ENCODE results near the gene NSUN4.
A peak's percentile ranks its signal among the peaks of the same experiment; 100 is the strongest.
"Not testable (repeated sequence)": the region's sequence is repeated elsewhere in the genome, so short reads cannot be mapped to it uniquely, and the experiment has no call there.

NSUN4 gene

DNA sequence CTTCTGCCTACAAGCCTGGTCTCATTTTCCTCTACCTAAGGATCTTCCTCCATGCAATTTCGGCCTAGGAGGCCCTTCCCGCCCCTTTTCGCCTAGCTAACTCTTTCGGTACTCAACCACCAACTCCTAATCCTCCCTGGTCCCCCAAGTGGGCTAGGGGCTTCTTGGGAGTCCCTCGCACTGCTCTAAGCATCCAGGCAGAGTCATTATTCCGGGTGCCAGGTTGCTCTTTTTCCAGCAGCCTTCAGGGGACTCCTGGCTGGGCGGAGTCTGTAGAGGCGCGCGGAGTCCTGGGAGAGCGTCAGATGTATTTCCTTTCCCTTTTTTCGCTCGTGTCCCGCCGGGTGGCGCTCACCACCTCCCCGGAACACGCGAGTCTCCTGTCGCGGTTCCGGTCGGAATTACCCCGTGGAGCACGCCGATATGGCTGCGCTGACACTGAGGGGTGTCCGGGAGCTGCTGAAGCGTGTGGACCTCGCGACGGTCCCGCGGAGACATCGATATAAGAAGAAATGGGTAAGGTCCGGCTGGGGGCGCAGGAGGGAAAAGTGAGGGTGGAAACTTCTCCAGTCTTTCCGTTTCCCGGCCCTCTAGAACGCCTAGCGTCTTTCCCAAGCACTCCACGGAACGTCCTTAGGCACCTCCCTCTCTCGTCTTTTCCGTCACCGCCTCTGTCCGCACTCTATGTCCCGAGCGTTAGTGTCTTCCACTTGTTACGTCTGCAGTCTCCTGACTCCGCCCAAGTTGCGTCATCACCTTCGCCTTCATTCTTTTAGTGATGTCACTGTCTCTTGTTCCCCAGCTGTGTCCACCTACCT, at the start of gene NSUN4:
TSS of gene NSUN4 (plus strand) at position 404 of the 818 bp plus-strand sequence. CDS start at position 424, 20 bp downstream.
- peak; percentile 94 for DNase-seq (ENCODE audit: low spot score)

DNA sequence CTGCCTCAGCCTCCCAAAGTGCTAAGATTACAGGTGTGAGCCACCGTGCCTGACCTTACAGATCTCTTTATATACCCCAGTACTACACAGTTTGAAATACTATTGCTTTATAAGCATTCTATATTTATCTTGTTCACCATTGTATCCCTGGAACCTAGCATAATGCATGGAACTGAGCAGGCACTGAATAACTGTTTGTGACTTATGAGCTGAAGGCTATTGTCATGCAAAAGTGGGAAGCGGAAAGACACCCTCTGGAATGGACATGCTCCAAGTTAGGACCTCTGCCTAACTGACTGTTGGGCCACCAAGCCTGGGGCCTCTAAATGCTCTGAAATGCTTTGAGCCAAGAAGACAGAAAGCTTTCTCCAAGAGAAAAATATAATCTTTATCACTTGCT, 45.3 kb upstream of the NSUN4 start:
- no peak for DNase-seq (ENCODE audit: low spot score)

DNA sequence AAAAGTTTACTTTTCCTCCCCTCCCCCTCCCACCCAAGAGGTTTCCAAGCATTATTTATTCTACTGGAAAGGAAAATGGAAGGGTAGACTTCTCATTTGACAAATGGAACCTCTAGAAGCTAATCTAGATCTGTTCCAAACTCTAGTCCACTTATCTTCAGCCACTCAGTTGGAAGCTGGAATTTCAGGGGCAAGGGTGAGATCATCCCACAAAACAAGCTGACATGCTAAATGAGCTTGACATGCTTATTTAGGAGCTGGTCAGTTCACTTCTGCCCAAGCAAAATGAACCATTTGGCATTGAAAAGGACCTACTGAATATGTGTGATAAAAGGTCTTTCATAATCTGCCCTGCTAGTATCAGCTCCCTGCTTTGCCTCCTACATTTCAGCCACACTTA, 42.2 kb upstream of the NSUN4 start:
- no peak for DNase-seq (ENCODE audit: low spot score)

DNA sequence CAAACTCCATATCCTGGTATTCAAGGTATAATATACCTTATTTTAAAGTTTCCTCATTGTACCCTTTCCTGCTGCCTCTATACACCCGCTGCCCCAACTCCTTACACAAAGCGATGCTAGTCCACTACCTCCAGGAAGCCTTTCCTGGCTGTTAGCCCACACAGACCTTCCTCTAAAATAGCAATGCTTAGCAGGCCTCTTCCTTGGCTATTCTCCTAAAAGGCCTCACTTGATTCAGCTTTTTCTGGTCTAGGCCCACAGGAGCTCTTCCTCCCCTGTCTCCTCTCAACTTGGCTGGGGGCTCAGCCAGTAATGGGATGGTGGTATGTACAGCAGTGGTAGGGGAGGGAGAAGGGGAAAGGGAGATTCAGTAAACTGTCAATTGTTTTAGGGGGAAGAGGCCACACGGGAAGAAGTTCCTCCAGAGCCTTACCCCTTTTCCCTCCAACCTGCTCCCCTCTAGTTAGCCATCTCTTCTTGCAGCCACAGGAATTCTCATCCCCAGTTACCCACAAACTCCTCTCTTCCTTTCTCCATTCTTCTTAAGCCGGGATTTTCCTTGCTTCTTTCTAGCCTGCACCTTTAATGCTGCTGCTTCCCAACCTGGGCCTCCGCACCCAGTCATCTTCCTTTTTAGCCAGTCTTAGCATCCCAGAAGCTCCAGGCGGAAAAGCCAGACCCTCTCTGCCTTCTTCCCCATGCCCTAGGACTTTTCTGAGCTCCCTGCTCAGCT, 39.8 kb upstream of the NSUN4 start:
- DNase-seq (ENCODE audit: low spot score), result no peak

- no peak for DNase-seq (ENCODE audit: low spot score)
Observed at GRCh38 chr1:46301406-46301807, 39.2 kb upstream of the NSUN4 start.

- DNase-seq (ENCODE audit: low spot score), result peak; percentile 35
Observed at GRCh38 chr1:46301808-46302640, 38.6 kb upstream of the NSUN4 start.

- no peak for DNase-seq (ENCODE audit: low spot score)
Observed at GRCh38 chr1:46302641-46303037, 38.0 kb upstream of the NSUN4 start.

GRCh38 chr1:46303038-46303871, 37.4 kb upstream of the NSUN4 start, which contains the start of the genes LRRC41 and UQCRH:
Gene LRRC41 (minus strand): TSS chr1:46303616. CDS start chr1:46303322, 294 bp downstream.
Gene UQCRH (plus strand): TSS chr1:46303698. CDS start chr1:46303767, 69 bp downstream.
- DNase-seq (ENCODE audit: low spot score), result peak; percentile 96

GRCh38 chr1:46303872-46304326, 36.7 kb upstream of the NSUN4 start:
- DNase-seq (ENCODE audit: low spot score), result no peak

GRCh38 chr1:46306159-46306530, 34.5 kb upstream of the NSUN4 start:
- DNase-seq (ENCODE audit: low spot score), result no peak

- DNase-seq (ENCODE audit: low spot score), result no peak
Observed at GRCh38 chr1:46309401-46310159, 31.0 kb upstream of the NSUN4 start.

- DNase-seq (ENCODE audit: low spot score), result no peak
Observed at GRCh38 chr1:46310321-46310720, 30.3 kb upstream of the NSUN4 start.

DNA sequence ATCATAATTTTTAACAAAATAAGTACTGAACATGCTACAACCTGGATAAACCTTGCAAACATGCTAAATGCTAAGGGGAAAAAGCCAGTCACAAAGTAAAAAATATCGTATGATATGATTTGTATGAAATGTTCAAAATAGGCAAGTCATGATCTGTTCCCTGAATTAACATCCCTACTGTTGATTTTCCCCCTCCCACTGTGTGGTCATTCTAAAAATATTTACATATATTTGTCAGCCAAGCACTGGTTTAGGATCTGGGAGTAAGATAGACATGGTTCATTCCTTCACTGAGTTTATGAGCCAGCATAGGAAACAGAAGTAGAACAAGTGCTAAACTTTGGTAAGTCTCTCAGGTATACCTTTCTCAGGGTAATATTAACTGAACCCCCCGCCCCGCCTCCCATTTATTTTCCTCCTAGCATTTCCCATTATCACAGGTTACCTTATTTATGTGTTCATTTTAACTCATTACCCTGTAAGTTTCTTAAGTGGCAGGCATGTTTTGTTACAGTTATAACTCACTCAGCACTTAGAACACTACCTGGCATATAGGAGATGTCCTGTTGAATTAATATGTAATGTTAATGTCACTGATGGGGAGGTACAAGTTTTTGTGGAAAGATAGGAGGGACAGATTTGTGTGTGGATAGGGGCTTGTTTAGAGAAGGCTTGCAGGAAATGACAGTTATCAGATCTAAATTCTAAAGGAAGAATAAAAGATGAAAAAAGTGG, 24.8 kb upstream of the NSUN4 start:
- DNase-seq (ENCODE audit: low spot score), result no peak

- no peak for DNase-seq (ENCODE audit: low spot score)
Observed at GRCh38 chr1:46317323-46317722, 23.3 kb upstream of the NSUN4 start.

DNA sequence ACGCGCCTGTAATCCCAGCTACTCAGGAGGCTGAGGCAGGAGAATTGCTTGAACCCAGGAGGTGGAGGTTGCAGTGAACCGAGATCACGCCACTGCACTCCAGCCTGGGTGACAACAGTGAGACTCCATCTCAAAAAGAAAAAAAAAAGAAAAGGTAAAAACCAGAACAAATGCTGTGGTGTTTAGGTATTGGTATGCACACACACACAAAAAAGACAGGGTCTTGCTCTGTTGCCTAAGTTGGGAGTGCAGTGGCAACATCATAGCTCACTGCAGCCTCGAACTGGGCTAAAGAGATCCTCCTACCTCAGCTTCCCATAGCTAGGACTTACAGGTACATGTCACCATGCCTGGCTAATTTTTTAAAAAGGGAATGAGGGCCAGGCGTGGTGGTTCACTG, 21.3 kb upstream of the NSUN4 start:
- not testable (repeated sequence) for DNase-seq (ENCODE audit: low spot score)

DNA sequence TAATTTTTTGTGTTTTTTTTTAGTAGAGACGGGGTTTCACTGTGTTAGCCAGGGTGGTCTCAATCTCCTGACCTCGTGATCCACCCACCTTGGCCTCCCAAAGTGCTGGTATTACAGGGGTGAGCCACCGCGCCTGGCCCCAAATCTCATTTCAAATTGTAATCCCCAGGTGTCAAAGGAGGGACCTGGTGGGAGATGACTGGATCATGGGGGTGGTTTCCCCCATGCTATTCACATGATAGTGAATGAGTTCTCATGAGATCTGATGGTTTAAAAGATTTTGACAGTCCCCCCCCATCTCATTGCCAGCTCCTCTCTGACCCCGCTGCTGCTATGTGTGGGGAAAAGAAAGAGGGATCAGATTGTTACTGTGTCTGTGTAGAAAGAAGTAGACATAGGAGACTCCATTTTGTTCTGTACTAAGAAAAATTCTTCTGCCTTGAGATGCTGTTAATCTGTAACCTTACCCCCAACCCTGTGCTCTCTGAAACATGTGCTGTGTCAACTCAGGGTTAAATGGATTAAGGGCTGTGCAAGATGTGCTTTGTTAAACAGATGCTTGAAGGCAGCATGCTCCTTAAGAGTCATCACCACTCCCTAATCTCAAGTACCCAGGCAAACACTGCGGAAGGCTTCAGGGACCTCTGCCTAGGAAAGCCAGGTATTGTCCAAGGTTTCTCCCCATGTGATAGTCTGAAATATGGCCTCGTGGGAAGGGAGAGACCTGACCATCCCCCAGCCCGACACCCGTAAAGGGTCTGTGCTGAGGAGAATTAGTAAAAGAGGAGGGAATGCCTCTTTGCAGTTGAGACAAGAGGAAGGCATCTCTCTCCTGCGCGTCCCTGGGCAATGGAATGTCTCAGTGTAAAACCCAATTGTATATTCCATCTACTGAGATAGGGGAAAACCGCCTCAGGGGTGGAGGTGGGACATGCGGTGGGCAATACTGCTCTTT, 20.4 kb upstream of the NSUN4 start:
- not testable (repeated sequence) for DNase-seq (ENCODE audit: low spot score)

DNA sequence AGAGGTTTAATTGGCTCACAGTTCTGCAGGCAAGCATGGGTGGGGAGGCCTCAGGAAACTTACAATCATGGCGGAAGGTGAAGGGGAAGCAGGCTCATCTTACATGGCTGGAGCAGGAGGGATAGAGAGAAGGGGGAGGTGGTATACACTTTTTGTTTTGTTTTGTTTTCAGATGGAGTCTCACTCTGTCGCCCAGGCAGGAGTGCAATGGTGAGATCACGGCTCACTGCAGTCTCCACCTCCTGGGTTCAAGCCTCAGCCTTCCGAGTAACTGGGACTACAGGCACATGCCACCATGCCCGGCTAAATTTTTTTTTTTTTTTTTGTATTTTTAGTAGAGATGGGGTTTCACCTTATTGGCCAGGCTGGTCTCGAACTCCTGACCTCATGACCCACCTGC, 18.4 kb upstream of the NSUN4 start:
- DNase-seq (ENCODE audit: low spot score), result not testable (repeated sequence)

GRCh38 chr1:46325285-46326076, 15.1 kb upstream of the NSUN4 start:
- DNase-seq (ENCODE audit: low spot score), result not testable (repeated sequence)

Data from SW480 (cell line).